MM.1S (cell line): ENCODE data around the gene TMEM178B.

Source experiments
- EZH2 ChIP-seq: fragments of 300-600 bp; sonication (generic); optimal IDR thresholded peaks from 2 replicates; pipeline ENCODE3; 2017; ENCODE audit warnings: low read depth, mild to moderate bottlenecking, antibody characterized with exemption, low read length, mixed read lengths
- EZH2phosphoT487 ChIP-seq: fragments of 300-600 bp; sonication (generic); IDR thresholded peaks from 2 replicates; pipeline ENCODE4 v1.6.1; 2018; ENCODE audit warnings: antibody characterized with exemption, low read length
- TF ChIP-seq, protein P1 (sequence below): fragments of 300-600 bp; sonication (generic); IDR thresholded peaks from 2 replicates; pipeline ENCODE4 v1.5.1; 2016; ENCODE audit warnings: antibody characterized with exemption, low read length, mixed read lengths

DNA sequence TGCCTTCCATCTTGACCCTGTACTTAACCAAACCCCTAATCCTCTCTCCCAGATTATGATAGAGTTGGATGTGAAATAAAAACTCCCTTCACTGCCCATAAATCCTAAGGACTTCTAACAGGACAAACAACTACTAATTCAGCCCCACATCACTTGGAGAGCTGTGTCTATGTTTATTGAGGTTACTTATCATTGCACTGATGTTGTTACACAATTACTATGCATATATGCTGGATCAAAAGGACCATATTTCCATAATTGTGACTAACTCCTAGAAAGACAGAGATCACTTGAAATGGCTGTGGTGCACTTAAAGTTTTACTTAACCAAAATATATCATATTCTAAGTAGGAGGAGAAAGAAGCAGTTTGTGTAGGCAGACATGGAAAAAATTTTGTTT, 332.5 kb downstream of the TMEM178B start:
- TF ChIP-seq, protein P1, sequence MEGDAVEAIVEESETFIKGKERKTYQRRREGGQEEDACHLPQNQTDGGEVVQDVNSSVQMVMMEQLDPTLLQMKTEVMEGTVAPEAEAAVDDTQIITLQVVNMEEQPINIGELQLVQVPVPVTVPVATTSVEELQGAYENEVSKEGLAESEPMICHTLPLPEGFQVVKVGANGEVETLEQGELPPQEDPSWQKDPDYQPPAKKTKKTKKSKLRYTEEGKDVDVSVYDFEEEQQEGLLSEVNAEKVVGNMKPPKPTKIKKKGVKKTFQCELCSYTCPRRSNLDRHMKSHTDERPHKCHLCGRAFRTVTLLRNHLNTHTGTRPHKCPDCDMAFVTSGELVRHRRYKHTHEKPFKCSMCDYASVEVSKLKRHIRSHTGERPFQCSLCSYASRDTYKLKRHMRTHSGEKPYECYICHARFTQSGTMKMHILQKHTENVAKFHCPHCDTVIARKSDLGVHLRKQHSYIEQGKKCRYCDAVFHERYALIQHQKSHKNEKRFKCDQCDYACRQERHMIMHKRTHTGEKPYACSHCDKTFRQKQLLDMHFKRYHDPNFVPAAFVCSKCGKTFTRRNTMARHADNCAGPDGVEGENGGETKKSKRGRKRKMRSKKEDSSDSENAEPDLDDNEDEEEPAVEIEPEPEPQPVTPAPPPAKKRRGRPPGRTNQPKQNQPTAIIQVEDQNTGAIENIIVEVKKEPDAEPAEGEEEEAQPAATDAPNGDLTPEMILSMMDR = no peak
- no peak for TF ChIP-seq EZH2
- no peak for TF ChIP-seq EZH2phosphoT487
